ENCODE results near the gene AK8.

- TF ChIP-seq POLR2A (IDR thresholded peaks at IDR 0.05) (no peak), CTCF (IDR thresholded peaks at IDR 0.05) (no peak)
These were observed 105.0 kb downstream of the AK8 start for GRCh38 chr9:132773093-132773492.
